HG03060 (cell line): ENCODE data around the gene SPTBN1.
A peak's percentile ranks its signal among the peaks of the same experiment; 100 is the strongest.
"Not testable (repeated sequence)": the region's sequence is repeated elsewhere in the genome, so short reads cannot be mapped to it uniquely, and the experiment has no call there.

Experiments
- ATAC-seq: cut with Tn5 transposase; IDR thresholded peaks from one replicate; pipeline ENCODE4 v1.9.1; 2021; ENCODE audit warnings: low read depth, moderate number of reproducible peaks; ENCODE audit not compliant: unreplicated experiment

The SPTBN1 gene

DNA sequence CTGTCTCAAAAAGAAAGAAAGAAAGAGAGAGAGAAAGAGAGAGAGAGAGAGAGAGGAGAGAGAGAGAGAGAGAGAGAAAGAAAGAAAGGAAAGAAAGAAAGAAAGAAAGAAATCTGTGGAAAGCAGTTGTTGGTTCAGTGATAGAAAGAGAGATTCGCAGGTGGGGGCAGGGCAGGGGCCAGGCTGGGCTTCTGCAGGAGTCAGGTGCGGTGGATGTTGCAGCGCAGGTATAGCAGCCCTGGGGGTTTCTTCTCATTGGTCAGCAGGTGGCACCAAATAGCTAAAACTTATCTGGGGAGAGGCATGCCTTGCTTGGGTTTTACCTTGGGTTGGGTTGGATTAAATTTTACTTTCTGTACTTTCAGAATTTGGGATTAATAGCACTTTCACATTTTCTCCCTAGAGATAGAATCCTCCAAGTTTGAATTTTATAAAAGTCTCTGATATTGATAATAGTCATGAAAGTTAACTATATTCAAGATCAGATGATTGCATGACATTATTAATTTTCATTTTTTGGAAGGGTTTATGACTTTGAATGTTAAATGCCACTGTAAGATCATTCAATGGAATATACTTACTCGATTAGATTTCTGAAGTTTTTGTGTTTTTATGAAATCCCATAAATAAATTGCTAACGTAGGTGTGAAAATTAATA, 66.6 kb downstream of the SPTBN1 start:
- ATAC-seq = peak; percentile 73

DNA sequence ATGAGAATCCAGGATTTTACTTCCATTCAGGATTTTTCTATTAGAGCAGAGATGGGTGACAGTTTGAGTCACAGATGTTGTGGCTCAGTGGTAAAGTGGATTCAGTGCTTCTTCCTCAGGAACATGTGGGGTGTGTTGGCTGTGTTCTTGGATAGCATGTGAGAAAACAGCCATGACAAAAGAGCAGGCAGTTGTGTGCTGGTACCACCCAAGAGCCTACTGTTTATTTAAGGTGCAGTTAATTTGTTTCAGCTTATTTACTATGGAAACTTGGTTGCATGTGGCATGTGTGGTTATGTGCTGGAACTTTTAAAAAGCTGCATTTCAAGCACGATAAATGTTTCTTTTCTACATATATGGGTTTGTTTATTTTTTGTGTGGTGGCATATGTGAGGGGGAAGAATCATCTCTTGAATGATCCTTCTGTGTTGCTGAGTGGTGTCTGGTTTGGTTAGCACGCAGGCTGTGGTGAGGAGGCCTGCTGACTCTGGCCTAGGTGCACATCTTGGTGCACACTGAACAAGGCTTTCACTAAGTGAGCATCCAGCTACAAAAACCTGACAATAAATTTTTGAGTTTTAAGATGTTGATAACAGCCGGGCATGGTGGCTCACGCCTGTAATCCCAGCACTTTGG, 67.3 kb downstream of the SPTBN1 start:
- no peak for ATAC-seq

DNA sequence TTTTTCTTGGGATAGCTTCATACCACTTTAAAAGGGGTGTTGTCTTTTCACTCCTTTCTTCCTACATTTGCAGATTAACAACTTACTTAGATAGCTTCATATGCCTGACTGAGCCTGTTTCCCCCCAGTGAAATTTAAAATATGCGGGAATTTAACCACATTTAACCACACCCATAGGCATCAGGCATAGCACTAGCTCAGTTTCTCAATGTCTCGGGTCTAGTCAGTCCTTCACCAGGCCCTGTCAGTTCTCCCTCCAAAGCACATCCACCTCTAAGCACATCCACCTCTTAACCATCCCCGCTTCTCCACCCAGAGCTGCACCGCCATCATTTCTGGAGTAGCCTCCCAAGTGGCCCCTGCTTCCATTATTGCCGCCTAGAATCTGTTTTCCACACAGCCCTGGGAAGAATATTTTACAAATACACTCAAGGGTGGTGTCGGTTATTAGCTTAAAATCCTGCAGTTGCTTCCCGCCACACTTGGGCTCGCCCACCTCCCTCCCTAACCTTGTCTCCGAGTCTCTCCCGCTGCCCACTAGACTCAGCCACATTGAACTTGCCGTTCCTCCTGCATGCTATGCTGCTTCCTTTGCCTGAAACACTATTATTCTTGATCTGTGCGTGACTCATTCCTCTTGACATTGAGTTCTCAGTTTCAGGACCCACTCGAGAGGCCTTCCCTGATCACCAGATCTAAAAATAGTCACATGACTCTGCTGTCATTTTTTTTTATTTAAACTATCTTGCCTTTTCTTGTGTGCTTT, 68.3 kb downstream of the SPTBN1 start:
- peak; percentile 71 for ATAC-seq

DNA sequence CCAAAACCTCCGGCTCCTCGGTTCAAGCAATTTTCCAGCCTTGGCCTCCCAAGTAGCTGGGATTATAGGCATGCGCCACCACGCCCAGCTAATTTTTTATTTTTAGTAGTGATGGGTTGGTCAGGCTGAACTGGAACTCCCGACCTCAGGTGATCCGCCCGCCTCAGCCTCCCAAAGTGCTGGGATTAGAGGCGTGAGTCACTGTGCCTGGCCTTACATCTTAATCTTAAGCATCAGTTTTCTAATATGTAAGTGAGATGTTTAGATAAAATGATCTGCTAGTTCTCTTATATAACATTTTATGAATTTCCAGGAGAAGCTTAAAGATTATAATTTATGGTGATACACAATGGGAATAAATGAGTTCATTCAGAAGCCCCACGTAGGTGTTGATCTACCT, 69.2 kb downstream of the SPTBN1 start:
- ATAC-seq = no peak

DNA sequence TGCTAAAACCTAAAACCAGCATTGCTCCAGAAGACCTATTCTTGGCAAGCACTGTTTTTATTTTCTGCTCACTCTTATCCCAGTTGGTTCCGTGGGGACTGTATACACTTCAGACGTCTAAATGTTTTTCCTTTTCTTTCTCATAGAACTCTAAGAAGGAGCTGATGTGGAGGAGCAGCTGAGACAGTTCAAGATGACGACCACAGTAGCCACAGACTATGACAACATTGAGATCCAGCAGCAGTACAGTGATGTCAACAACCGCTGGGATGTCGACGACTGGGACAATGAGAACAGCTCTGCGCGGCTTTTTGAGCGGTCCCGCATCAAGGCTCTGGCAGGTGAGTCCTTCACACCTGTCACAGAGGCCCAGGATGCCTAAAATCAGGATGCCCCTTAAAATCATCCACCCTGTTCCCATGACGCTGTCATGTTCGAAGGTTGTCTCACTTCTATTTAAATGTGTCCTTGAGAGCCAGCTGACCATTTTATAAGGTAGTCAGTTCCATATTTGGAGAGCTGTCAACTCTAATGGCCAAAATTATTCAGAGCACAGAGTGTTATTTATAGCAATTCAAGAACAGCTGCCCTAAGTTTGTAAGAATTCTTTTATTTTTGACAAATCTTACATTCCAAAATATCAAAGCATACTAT, 70.2 kb downstream of the SPTBN1 start:
- no peak for ATAC-seq

DNA sequence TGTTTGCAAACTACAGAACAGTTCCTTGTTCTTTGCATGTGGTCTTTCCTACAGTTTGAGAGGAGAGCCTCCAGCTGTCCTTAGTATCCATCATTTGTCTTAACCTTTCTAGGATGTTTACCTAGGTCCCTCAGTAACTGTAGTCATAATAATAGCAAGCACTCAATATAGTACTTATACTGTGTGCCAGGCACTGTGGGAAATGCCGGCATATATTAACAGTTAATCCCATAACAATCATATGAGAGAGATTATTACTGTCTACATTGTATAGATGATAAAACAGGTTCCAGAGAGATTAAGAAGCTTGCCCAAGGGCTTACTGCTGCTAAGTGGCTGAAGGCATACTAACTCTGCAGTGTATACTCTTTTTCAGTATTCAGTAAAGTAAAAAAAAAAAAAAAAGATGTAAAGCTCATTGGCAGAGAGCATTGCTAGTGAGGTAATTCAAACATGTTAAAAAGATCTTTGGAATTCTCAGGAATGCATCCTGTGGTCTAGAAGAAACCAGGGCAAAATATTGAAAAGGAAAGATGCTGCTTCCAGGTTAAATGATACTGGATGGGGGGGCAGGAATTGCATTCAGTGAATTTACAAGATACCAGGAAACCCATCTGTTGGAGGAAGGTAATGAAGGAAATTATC, 72.3 kb downstream of the SPTBN1 start:
- ATAC-seq = no peak

DNA sequence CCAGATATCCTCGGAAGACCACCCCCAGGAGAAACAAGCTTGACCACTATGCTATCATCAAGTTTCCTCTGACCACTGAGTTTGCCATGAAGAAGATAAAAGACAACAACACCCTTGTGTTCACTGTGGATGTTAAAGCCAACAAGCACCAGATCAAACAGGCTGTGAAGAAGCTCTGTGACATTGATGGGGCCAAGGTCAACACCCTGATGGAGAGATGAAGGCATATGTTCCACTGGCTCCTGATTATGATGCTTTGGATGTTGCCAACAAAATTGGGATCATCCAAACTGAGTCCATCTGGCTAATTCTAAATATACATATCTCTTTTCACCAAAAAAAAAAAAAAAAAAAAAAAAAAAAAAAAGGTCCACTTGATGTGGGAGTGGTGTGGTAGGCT, 73.4 kb downstream of the SPTBN1 start:
- ATAC-seq = not testable (repeated sequence)

DNA sequence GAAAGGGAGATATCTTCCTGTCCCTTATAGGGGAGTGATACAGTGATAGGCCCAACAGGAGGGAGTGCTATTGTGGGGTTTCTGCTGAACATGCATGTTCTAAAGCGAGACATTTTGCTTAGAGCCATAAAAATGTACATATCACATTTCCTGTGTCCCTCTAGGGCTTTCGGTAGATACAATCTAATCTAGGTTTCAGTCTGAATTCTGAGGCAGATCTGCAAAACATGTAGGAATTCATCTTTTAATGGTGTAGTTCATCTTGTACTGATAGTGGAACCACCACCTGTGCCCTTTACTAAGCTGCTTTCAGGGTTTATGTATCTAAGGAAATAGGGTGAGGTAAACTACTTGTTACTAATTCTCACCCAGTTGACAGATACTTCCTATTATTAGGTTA, 73.8 kb downstream of the SPTBN1 start:
- no peak for ATAC-seq

DNA sequence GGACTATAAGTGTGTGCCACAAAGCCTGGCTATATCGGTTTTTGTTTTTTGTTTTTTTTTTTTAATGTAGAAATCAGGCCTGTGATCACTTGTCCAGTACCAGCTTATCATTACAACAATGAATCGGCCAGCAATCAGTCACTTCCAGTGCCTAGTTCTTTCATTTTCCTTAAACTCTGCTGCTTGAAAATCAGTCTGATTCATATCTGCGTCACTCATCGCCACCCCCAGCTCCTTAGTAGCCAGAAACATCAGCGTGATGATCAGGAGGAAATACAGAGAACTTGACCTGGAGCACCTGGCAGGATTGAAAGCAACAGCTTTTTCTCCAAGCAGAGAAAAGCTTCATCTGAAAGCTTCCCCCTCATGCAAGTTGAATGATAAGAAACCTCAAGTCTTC, 75.4 kb downstream of the SPTBN1 start:
- ATAC-seq = no peak

DNA sequence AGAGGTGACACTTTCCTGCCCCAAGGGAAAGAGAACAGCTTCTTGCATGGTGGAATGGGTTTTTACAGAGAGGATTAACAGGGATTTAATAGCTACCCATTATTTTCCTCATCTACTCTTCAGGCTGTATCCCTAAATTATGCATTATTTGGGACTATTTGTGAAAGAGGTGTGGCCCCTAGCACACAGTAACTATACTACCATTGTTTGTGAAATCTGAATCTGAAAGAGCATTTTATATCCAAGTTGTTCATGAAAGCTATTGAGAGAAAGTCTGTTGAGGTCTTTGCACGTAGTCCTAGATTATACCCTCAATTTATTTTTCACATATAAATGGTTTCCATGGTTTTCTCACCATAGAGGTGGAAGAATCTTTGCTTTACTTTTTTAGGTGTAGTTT, 78.1 kb downstream of the SPTBN1 start:
- no peak for ATAC-seq

DNA sequence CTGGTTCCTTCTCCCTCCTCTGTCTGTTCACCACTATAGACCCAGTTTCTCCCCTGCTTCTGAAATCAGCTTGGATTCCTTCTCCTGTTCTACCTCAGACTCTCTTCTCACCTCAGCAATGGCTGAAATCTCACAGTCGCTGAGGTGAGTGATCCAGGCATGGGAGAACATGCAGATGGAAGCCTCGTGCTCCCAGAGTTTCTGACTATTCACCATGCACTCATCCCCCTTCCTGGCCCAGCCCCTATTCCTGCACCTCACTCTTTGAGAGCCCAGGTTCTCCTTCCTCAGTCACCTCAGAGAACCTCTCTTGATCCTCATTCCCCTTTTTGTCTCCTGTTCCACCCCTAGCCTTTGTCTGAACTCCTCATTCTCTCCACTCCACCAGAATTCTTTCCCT, 78.5 kb downstream of the SPTBN1 start:
- no peak for ATAC-seq

DNA sequence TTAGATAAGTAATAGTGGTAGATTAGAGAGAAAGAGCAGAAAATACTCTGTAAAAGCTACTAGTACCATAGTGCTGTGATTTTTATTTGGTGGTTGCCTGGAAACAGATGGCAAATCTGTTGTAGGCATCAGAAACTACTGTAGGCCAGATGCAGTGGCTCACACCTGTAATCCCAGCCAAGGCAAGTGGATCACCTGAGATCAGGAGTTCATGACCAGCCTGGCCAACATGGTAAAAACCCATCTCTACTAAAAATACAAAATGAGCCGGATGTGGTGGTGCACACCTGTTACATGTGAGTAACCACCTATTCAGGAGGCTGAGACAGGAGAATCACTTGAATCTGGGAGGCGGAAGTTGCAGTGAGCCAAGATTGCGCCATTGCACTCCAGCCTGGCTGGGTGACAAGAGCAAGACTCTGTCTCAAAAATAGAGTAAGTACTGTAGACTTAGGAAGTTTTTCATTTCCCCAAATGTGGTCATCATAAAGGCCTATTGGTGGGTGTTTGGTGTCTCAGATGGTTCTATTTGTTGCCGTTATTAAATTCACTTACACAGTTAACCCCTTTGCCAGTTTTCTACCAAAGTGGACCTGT, 79.6 kb downstream of the SPTBN1 start:
- no peak for ATAC-seq

DNA sequence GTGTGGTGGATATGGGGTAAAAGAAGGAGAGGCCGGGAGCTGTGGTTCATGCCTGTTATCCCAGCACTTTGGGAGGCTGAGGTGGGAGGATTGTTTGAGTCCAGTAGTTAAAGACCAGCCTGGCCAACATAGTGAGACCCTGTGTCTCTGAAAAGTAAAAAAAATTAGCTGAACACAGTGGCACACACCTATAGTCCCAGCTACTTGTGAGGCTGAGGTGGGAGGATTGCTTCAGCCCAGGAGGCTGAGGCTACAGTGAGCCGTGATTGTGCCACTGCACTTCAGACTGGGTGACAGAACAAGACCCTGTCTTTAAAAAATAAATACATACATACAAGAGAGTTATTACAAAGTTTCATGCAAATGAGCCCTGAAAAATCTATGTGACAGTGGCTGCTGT, 80.6 kb downstream of the SPTBN1 start:
- ATAC-seq = no peak

DNA sequence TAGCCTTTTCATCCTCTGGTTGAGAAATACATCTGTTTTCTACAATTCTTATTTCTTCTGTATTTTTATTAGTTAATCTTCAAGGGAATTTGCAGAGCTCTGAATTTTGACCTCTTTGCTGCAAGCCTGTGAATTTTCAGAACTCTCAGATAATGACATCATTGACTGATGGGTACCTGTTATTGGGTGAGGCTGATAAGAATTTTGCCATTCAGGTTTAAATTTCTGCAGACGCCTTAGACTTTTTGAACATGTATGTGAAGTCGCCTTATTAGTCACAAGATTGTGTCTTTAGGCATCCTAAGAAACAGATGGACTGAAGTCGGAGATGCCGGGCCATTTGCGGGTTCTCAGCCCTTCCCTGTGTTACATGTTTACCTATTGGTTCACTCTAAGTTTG, 82.4 kb downstream of the SPTBN1 start:
- no peak for ATAC-seq

DNA sequence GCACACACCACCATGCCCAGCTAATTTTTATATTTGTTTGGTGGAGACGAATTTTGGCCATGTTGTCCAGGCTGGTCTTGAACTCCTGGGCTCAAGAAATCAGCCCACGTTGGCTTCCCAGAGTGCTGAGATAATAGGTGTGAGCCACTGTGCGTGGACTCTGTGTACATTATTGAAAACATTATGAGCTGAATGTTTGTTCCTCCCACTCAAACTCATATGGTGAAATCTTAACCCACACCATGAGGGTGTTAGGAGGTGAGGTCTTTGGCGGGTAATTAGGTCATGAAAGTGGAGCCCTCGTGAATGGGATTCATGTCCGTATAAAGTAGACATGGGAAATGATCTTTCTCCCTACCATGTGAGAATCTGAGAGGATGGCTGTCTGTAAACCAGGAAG, 83.6 kb downstream of the SPTBN1 start:
- ATAC-seq = no peak

DNA sequence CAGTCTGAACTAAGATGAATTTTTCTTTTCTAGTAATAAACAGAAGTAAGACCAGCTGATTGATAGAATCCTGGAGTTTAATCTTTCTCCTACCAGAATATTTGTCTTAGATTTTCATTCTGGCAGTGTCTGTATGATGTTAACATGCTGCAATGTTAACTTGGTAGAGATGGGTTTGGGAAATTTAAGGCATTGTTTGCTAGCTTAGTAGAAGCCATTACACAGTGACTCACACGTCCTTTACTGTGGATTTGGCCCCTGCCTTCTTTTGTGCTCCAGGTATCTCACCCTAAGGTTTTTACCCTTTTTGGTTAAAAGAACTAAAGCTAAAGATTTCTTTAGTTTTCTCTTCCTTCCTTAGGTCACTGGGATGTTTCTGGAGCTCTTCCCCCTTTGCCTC, 84.1 kb downstream of the SPTBN1 start:
- no peak for ATAC-seq

DNA sequence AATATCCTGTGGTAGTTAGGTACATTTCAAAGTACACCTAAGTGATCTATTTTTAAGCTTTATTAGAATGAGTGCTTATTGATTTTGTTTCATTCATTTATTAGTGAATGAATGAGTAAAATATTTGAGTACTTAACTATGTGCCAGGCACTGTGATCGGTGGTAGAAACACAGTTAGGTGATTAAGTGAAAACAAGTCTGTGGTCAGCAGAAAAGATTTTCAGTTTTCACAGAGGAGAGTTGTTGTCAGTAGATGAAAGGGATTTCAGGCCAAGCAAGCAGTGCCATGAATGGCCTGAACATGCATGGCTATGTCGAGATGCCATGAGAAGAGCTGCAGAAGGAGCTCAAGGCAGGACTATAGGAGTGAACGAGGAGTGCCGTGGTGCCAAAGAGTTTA, 85.9 kb downstream of the SPTBN1 start:
- no peak for ATAC-seq

DNA sequence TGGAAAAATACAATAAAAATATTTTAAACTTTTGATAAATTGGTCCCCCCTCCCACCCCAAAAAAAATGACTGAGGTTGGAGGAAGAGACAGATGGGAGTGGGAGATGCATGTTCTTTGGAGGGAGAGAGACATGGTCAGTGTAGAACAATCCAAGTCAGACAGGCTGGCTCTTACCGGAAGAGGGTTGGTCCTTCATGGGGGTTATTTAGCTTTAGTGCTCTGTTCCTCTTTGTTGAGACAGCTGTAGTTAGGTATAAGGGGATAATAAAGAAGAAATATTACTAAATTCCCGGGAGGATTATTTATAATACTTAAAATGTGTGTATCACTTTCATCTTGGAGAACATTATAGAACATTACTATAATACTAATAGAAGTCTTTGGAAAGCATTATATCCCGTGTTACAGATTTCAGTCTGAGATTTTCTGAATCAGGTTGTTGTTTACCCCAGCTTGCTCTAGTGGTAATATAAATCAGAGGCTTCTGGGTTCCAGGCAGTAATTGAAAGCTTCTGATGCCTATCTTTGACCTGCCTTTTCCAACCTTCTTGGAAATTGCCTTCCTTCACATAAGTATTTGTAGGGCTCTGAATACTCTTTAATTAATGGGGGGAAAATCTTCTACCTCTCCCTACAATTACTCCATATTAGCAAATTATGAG, 87.7 kb downstream of the SPTBN1 start:
- ATAC-seq = no peak

DNA sequence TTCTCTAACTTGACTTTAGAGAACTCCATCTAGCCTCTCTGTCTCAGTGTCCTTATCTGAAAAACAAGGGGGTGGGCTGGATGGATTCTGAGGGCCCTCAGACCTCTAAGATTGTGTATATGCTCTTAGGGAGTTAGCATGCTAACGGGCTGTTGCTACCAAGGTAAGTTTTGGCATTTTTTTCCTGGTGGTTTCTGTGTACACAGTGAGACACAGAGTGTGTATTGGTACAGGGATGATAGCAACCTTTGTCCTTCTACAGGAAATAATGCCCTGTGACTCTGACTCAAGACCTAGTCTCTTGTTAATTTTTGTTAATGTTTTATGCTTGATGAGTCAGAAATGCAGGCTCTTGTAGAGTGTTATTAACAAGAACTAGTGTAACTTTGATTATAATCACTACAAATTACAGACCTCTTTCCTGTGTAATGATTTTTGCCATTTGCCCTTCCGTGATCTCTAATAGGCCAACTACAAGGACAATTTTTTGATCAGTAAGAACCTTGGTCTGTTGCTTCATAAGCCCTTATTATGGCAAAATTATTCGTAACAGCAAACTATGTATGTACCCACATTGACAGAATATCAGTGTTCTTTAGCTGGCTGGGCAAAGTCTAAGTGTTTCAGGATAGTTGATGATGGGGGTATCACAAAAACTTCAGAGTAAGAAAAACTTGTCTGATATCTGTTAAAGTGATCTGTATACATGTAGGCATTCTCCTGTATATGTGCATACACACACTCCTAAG, 89.7 kb downstream of the SPTBN1 start:
- peak; percentile 73 for ATAC-seq
